OCI-LY3 (cell line): ENCODE results near the gene DEPDC5.

Experiments
- CTCF ChIP-seq: fragments of 200-600, 300-600 bp; sonication (generic); IDR thresholded peaks from 2 replicates; pipeline ENCODE4 v1.5.1; 2014; ENCODE audit warnings: antibody characterized with exemption, low read length, low read depth
- EZH2phosphoT487 ChIP-seq: fragments of 200-600 bp; shearing (Covaris generic); IDR thresholded peaks from 2 replicates; pipeline ENCODE4 v1.6.1; 2018; ENCODE audit warnings: antibody characterized with exemption, mixed run types, low read depth

- no peak for TF ChIP-seq CTCF
- TF ChIP-seq EZH2phosphoT487 = no peak
Measured at GRCh38 chr22:31927562-31927961, 173.7 kb downstream of the DEPDC5 start.
